MG63 (cell line): ENCODE data around the gene SYNDIG1. TPM values are rescaled to one million over a fixed set of nuclear protein-coding genes. Genes with fewer than 3 reads are reported as not detected.

ENCODE experiments used
- DNase-seq: peaks from one replicate; pipeline ENCODE4 v3.0.0-alpha.2; 2020
- H3K27me3 ChIP-seq: fragments of 250-450 bp; sonication (Bioruptor Pico); 2 replicates; pipeline ENCODE4 v1.5.1; 2020; ENCODE audit warnings: mild to moderate bottlenecking, moderate library complexity
- H3K36me3 ChIP-seq: fragments of 250-450 bp; sonication (Bioruptor Pico); 2 replicates; pipeline ENCODE4 v1.5.1; 2020; ENCODE audit warnings: mild to moderate bottlenecking, moderate library complexity
- H3K4me3 ChIP-seq: fragments of 250-450 bp; sonication (Bioruptor Pico); 2 replicates; pipeline ENCODE4 v1.5.1; 2020; ENCODE audit warnings: mild to moderate bottlenecking, moderate library complexity
- H3K9me3 ChIP-seq: fragments of 250-450 bp; sonication (Bioruptor Pico); 2 replicates; pipeline ENCODE4 v1.5.1; 2020; ENCODE audit warnings: mild to moderate bottlenecking, moderate library complexity
- total RNA-seq: library from RNA; depleted of rRNA; stranded (reverse); fragments of >200 nt; shearing (Covaris generic); gene quantifications from 2 replicates; pipeline ENCODE4 v1.2.3, GENCODE V29; 2014; ENCODE audit warnings: low replicate concordance; rRNA removed

SYNDIG1 gene
- 0.07 and 0.33 TPM in 2 replicates for total RNA-seq

GRCh38 chr20:24469116-24469893 is at the start of gene SYNDIG1:
TSS of gene SYNDIG1 (plus strand) at chr20:24469629. CDS start at chr20:24543098, 73,469 bp downstream.
- DNase-seq, result peak; percentile 27
- Histone ChIP-seq H3K36me3 (no peaks in the 10 kb centered on the region), H3K9me3 (no peaks in the 10 kb centered on the region), H3K27me3 (peaks cover 19% of the 10 kb centered on the region), H3K4me3 (peak within 1 kb of the TSS; percentile 20)

GRCh38 chr20:24419786-24420185 is 49.6 kb upstream of the SYNDIG1 start:
- DNase-seq, result no peak
- no peaks in the 10 kb centered on the region for H3K27me3 ChIP-seq
- H3K9me3 ChIP-seq, result no peaks in the 10 kb centered on the region
- H3K36me3 ChIP-seq, result no peaks in the 10 kb centered on the region
- H3K4me3 ChIP-seq, result no peak overlapping the region

- no peak for DNase-seq
- no peaks in the 10 kb centered on the region for H3K36me3 ChIP-seq
- no peaks in the 10 kb centered on the region for H3K27me3 ChIP-seq
- H3K4me3 ChIP-seq, result no peak overlapping the region
- no peaks in the 10 kb centered on the region for H3K9me3 ChIP-seq
Measured at GRCh38 chr20:24420567-24420966, 48.9 kb upstream of the SYNDIG1 start.

- Histone ChIP-seq H3K27me3 (no peaks in the 10 kb centered on the region), H3K9me3 (no peaks in the 10 kb centered on the region), H3K4me3 (no peak overlapping the region), H3K36me3 (no peaks in the 10 kb centered on the region)
- no peak for DNase-seq
Measured at GRCh38 chr20:24421071-24421470, 48.4 kb upstream of the SYNDIG1 start.

GRCh38 chr20:24422091-24422760 is 47.2 kb upstream of the SYNDIG1 start:
- Histone ChIP-seq H3K27me3 (no peaks in the 10 kb centered on the region), H3K4me3 (no peak overlapping the region), H3K36me3 (no peaks in the 10 kb centered on the region), H3K9me3 (no peaks in the 10 kb centered on the region)
- no peak for DNase-seq

- no peaks in the 10 kb centered on the region for H3K9me3 ChIP-seq
- H3K27me3 ChIP-seq, result no peaks in the 10 kb centered on the region
- no peak for DNase-seq
- no peaks in the 10 kb centered on the region for H3K36me3 ChIP-seq
- no peak overlapping the region for H3K4me3 ChIP-seq
Measured at GRCh38 chr20:24423390-24424313, 45.8 kb upstream of the SYNDIG1 start.

GRCh38 chr20:24425523-24426135 is 43.8 kb upstream of the SYNDIG1 start:
- no peak for DNase-seq
- Histone ChIP-seq H3K36me3 (no peaks in the 10 kb centered on the region), H3K4me3 (no peak overlapping the region), H3K9me3 (no peaks in the 10 kb centered on the region), H3K27me3 (no peaks in the 10 kb centered on the region)

- H3K4me3 ChIP-seq, result no peak overlapping the region
- no peak for DNase-seq
- no peaks in the 10 kb centered on the region for H3K36me3 ChIP-seq
- H3K9me3 ChIP-seq, result no peaks in the 10 kb centered on the region
- H3K27me3 ChIP-seq, result no peaks in the 10 kb centered on the region
Measured at GRCh38 chr20:24431279-24432045, 38.0 kb upstream of the SYNDIG1 start.

GRCh38 chr20:24432046-24432442 is 37.4 kb upstream of the SYNDIG1 start:
- no peaks in the 10 kb centered on the region for H3K9me3 ChIP-seq
- DNase-seq, result no peak
- no peak overlapping the region for H3K4me3 ChIP-seq
- H3K27me3 ChIP-seq, result no peaks in the 10 kb centered on the region
- no peaks in the 10 kb centered on the region for H3K36me3 ChIP-seq

GRCh38 chr20:24436160-24436559 is 33.3 kb upstream of the SYNDIG1 start:
- Histone ChIP-seq H3K27me3 (no peaks in the 10 kb centered on the region), H3K4me3 (no peak overlapping the region), H3K36me3 (no peaks in the 10 kb centered on the region), H3K9me3 (no peaks in the 10 kb centered on the region)
- no peak for DNase-seq

- Histone ChIP-seq H3K4me3 (no peak overlapping the region), H3K9me3 (no peaks in the 10 kb centered on the region), H3K36me3 (no peaks in the 10 kb centered on the region), H3K27me3 (no peaks in the 10 kb centered on the region)
- no peak for DNase-seq
Measured at GRCh38 chr20:24437196-24438082, 32.0 kb upstream of the SYNDIG1 start.

- Histone ChIP-seq H3K9me3 (no peaks in the 10 kb centered on the region), H3K27me3 (no peaks in the 10 kb centered on the region), H3K4me3 (no peak overlapping the region), H3K36me3 (no peaks in the 10 kb centered on the region)
- DNase-seq, result no peak
Measured at GRCh38 chr20:24438331-24438730, 31.1 kb upstream of the SYNDIG1 start.

GRCh38 chr20:24439737-24440387 is 29.6 kb upstream of the SYNDIG1 start:
- Histone ChIP-seq H3K27me3 (no peaks in the 10 kb centered on the region), H3K36me3 (no peaks in the 10 kb centered on the region), H3K4me3 (no peak overlapping the region), H3K9me3 (no peaks in the 10 kb centered on the region)
- no peak for DNase-seq

- no peaks in the 10 kb centered on the region for H3K9me3 ChIP-seq
- DNase-seq, result no peak
- no peaks in the 10 kb centered on the region for H3K27me3 ChIP-seq
- H3K36me3 ChIP-seq, result no peaks in the 10 kb centered on the region
- no peak overlapping the region for H3K4me3 ChIP-seq
Measured at GRCh38 chr20:24441661-24442060, 27.8 kb upstream of the SYNDIG1 start.

- Histone ChIP-seq H3K9me3 (no peaks in the 10 kb centered on the region), H3K27me3 (no peaks in the 10 kb centered on the region), H3K36me3 (no peaks in the 10 kb centered on the region), H3K4me3 (no peak overlapping the region)
- DNase-seq, result no peak
Measured at GRCh38 chr20:24442909-24443308, 26.5 kb upstream of the SYNDIG1 start.
